Muscle of back (tissue), 11 donors: Measurements from ENCODE around the gene DTNA. TPM values are rescaled to one million over a fixed set of nuclear protein-coding genes. Genes with fewer than 3 reads are reported as not detected.

Source experiments
- DNase-seq, 3 donors: peaks; one replicate each; pipeline versions ENCODE4 v3.0.0 to v3.0.0-alpha.2; 2013
- polyA plus RNA-seq, 10 donors: library from polyadenylated mRNA; unstranded; fragments of 120-200 nt; gene quantifications; one replicate each; pipeline ENCODE4 v1.2.1, GENCODE V29; 2013; ENCODE audit not compliant: insufficient read length in 10 of 10

DTNA gene
- polyA plus RNA-seq, 10 donors = 49.5 to 127 (median 85.9) TPM

- no peak for DNase-seq
Observed at GRCh38 chr18:34805103-34805877, 95.2 kb downstream of the DTNA start.

DNA sequence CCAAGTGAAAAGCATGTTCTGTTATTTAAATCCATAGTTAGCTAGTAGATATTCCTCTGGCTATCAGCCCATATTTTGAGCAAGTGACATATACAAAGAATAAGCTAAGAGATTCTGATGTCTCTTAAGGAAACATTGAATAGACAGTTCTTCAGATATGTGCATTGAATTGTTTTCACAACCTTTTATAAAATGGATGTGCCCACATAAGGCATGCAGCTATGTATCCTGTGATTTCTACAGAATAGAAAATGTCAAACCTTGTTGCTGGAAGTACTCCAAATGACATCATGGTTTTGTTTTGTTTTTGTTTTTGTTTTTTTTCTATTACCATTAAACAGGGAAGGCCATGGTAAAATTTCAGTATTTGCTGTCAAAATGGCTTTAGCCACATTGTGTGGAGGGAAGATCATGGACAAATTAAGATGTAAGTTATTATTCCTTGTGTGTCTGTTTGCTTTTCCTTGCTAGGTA lies 95.8 kb downstream of the DTNA start:
- DNase-seq = no peak

- no peak for DNase-seq
Observed at GRCh38 chr18:34806527-34806926, 96.4 kb downstream of the DTNA start.

DNA sequence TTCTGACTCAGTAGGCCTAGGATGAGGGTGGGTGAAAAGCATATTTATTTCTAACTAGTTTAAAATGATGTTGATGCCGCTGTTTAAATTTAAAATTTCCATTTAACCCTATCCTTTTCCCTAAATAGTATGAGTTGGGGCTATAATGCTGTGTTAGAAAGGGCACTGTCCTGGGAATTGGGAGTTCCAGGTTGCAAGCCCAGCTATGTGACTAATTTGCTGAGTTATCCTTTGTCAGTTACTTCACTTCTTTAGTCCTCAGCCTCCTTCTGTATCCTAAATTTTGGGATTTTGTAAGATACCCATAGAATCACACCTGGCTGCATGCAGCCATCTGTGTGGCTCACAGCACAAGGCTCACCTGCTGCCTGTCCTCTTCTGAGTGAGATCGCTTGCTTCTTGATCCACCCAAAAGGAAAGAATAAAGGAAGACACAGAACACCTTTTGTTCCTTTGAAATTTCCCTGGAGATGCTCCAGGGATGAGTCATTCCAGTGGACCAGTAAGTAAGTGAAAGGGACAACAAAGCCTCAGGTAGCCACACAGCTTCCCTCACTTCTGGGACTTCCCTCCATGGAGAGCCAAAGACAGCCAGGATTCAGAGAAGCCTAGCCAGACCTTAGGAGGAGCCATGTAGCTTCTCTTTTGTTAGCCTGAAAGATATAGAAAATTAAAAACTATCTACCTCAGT lies 97.2 kb downstream of the DTNA start:
- no peak for DNase-seq

- DNase-seq = no peak
Observed at GRCh38 chr18:34808389-34808788, 98.3 kb downstream of the DTNA start.

DNA sequence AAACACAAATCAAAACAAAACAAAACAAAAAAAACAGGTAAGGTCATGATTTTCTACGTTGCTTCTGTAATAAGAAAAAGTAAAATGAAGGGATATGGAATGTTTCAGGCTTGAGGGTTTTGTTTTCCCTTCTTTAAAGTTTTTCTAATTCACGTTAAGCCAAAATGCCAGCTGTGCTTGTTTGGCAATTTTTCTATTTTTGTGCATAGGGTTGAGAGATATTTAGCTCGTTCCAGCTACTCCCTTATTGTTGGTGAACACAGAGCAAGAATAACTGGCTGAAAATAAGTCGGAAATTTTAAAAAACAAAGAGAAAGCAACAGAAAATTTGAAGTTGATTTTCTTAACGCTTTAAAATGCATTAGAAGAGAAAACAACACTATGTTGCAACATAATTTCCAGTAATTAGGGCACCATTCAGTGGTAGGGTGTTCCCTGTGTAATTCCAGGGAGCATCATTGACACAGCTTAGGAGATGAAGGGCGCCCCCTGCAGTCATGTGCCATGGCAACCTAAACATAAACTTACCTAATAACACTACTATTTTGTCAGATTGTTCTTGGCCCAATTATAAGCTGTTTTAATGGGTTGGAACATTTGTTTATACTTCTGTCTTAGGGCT lies 99.5 kb downstream of the DTNA start:
- peak in 1 of 3 donors; percentile 24 for DNase-seq

GRCh38 chr18:34816183-34816582 lies 106.1 kb downstream of the DTNA start:
- DNase-seq = no peak

GRCh38 chr18:34817636-34818035 lies 107.5 kb downstream of the DTNA start:
- no peak for DNase-seq

- DNase-seq = no peak
Observed at GRCh38 chr18:34818064-34818463, 108.0 kb downstream of the DTNA start.

DNA sequence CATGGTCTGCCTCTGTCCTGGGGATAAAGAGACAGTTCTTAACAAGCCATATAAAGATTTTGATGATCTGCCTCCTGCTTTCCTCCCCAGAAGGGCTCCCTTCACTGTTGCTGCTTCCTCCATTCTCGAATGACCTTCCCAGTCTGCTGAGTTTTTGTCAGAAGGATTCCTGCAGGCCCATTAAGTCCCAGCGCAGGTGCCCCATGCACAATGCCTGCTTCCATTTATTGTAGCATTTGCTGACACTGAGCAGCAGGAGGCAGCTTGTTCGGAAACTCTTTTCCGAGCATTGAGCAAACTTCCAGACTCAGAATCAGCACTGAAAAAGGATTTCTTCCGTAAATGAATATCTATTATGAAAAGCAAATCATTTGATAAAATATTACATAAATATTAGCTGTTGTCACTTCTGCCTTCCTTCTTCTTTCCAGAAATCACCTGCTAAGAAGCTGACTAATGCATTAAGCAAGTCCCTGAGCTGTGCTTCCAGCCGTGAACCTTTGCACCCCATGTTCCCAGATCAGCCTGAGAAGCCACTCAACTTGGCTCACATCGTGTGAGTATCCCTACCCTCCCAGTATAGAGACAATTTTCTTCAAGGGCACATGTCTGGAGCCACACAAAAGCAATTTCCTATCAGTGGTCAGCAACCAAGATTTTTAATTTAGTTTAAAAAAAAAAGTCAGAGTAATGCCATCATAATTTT lies 110.4 kb downstream of the DTNA start:
- no peak for DNase-seq

- no peak for DNase-seq
Observed at GRCh38 chr18:34821669-34822210, 111.6 kb downstream of the DTNA start.

GRCh38 chr18:34828093-34828492 lies 118.0 kb downstream of the DTNA start:
- DNase-seq = no peak

- peak; percentile 46 to 66 (median 48) for DNase-seq
Observed at GRCh38 chr18:34834897-34835296, 124.8 kb downstream of the DTNA start.

GRCh38 chr18:34835466-34835865 lies 125.4 kb downstream of the DTNA start:
- DNase-seq = no peak

- DNase-seq = peak; percentile 58 to 84 (median 68)
Observed at GRCh38 chr18:34837769-34838272, 127.7 kb downstream of the DTNA start.

DNA sequence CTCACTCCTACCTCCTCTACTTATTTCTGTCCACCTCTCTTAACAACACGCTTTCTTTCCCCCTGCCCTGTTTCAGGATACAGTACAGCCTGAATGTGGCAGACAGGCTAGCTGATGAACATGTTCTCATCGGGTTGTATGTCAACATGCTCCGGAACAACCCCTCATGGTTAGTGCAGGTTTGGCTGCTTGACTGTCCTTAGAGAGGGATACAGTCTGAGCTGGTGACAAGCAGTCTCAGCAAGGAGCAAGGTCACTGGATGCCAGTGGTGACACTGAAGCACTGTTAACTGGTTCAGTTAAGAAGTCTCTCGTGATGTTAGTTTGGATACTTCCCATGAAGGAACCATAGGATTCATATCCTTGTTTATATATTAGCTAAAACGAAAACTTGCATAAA lies 128.6 kb downstream of the DTNA start:
- peak in 1 of 3 donors; percentile 7 for DNase-seq

DNA sequence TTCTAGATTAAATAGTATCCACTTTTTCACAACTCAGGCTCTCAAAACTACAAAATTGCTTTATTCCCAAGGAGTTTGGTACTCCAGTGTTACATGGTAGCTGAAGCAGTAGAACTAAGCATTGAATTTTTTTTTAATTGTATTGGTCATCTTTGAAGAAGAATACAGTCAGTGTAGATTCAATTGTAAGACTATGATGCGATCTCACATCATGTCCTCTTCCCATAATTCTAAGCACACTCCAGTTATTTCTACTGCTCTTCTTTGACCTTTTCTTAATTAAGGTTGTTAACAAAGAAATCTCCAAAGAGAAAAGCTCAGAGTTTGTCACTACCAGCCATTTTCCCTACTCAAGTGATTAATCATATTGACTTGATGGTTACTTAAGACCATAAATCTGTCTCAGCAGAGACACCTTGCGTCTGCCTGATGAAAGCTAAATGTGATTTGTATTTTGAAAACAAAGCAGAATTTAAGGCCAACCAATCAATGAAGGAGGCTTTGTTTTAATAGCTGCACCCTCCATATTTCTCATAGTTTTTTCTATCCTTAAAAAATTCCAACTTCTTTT lies 130.2 kb downstream of the DTNA start:
- no peak for DNase-seq

- no peak for DNase-seq
Observed at GRCh38 chr18:34841891-34842290, 131.8 kb downstream of the DTNA start.

- DNase-seq = no peak
Observed at GRCh38 chr18:34844072-34844471, 134.0 kb downstream of the DTNA start.

DNA sequence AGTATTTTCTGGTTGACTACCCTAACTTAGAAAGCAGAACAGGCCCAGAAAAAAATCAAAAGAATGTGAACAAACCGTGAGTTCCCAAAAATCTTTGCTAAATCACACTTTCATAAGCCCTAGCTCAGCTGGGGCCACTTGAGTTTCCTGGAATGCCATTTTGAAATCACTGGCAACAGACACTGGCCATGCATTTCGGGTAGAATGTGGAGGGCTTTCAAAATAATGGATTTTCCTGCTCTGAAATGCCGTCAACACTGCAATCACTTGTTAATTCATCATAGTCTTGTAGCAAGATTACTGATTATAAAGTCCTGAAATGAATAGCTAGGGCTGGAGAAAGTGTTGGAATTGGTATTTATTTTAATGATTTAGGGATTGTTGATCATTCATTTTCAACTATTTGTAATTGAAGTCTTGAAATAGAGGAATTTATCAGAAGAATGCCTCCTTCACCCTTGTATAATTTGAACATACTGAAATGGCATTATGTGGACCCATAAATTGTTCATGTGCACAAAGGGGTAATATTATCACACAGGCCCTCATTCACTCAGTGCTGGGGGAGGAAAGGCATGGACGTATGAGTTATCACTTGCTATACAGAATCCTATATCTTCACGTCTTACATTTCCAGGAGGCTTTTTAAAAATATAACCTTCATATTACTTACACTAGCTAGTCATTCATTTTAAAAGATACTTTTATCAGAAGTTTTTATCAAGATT lies 134.8 kb downstream of the DTNA start:
- no peak for DNase-seq

DNA sequence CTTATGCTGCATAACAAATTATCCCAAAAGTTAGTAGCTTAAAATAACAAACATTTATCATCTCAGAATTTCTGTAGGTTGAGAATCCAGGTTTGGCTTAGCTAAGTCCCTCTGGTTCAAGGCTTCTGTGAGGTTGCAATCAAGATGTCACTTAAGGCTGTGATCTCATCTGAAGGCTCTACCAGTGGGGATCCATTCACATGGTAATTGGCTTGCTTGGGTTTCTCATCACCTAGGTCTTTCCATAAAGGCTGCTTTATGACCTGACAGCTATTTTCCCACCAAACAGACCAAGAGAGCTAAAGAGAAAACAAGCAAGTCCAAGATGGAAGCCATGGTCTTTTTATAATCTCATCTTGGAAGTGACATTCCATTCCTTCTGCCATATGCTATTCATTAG lies 137.3 kb downstream of the DTNA start:
- no peak for DNase-seq
